ENCODE data around the gene MED22.
"Not testable (repeated sequence)": the region's sequence is repeated elsewhere in the genome, so short reads cannot be mapped to it uniquely, and the experiment has no call there.

Gene MED22

DNA sequence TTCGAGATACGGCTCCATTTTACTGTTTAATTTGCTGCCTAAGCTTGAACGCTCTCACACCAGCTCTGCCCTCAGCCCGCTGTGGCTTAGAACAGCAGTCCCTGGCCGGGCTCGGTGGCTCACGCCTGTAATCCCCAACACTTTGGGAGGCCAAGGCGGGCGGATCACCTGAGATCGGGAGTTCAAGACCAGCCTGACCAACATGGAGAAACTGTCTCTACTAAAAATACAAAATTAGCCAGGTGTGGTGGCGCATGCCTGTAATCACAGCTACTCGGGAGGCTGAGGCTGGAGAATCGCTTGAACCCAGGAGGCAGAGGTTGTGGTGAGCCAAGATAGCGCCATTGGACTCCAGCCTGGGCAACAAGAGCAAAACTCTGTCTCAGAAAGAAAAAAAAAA is 29.3 kb upstream of the MED22 start:
- not testable (repeated sequence) for DNase-seq (ENCODE audit: low read depth in 1 of 2, low spot score in 1 of 2)

DNA sequence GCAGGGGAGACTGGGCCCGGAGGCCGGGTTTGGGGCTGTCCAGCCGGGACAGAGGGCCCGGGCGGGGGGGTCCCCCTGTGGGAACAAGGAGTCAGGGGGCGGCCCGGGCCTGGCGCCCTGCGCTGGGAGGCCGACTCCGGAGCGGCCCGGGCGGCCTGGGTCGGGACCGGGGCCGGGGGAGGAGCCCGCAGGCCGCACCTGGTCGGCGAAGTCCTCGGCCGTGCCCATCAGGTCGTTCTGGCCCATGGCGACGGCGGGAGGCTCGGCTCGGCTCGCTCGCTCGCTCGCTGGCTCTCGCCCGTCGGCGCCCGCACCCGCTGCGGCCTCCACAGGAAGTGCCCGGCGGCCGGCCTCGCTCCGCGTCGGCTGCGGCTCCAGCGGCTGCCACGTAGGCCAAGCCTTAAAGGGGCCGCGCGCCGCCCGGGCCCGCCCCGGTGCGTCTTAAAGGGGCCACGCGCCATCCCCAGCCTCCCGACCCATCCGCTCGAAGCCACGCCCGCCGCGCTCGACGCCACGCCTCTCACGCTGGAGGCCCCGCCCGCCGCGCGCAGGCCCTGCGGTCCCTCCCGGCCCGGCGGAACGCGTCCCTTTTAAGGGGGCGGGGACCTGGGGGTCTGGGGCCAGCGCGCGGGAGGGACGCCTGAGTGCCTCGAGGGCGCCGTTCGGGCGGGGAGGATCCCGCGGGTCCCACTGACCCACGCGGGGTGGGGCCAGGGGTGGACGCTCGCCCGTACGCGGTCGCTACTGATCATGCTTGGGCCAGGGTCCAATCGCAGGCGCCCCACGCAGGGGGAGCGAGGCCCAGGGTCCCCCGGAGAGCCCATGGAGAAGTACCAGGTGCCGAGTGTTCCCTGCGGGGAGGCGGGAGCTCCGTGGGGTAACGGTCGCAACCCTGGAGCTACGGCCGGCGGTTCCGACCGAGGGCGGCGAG is 28.1 kb upstream of the MED22 start, which contains the start of the genes STKLD1 and SURF4:
STKLD1 (plus strand) TSS at position 643 of the 931 bp plus-strand sequence; CDS start at position 751, 108 bp downstream.
SURF4 (minus strand) TSS at position 337 of the 931 bp plus-strand sequence; CDS start at position 246, 91 bp downstream.
- DNase-seq (ENCODE audit: low read depth in 1 of 2, low spot score in 1 of 2), result peak; percentile 94 to 98

- DNase-seq (ENCODE audit: low read depth in 1 of 2, low spot score in 1 of 2), result no peak
These were observed 27.3 kb upstream of the MED22 start for GRCh38 chr9:133375116-133375723.

GRCh38 chr9:133374612-133375115 is 26.7 kb upstream of the MED22 start:
- DNase-seq (ENCODE audit: low read depth in 1 of 2, low spot score in 1 of 2), result no peak

DNA sequence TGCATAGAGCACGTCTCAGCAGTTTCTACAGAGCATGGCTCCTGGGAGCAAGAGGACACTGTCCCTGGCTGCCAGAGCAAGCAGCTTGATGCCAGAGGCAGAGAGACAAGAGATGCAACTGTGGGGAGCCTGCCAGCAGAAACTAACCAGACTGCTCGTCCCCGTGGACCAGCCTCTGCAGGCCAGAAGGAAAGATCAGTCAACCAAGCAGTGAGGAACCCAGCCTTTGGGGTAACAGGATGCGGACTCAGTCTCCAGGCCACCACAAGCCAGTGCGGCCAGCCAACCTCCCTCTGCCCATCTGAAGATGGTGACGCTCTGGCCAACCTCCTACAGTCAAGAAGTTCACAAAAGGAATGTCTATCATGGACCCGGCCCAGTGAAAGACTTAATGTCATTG is 24.2 kb upstream of the MED22 start:
- no peak for DNase-seq (ENCODE audit: low read depth in 1 of 2, low spot score in 1 of 2)

- peak in 1 of 2 donors; percentile 40 for DNase-seq (ENCODE audit: low read depth in 1 of 2, low spot score in 1 of 2)
These were observed 23.4 kb upstream of the MED22 start for GRCh38 chr9:133371261-133371711.

DNA sequence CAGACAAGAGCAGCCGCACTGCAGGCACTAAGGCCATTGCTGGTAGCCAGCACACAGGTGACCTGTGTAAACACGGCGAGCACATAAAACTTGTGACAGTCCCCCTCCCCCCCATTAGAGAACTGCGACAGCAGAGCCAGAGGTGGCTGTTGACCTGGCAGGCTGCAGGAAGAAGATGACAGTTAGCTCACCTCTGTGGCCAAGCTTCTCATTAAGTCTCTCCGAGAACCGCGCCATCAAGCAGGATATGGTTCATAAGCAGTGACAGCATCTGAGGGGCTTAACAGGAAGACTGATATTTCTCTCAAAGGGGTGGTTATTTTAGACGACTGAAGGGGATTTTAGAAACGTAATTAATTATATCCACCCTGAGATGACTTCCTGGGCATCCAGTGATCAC is 22.8 kb upstream of the MED22 start:
- DNase-seq (ENCODE audit: low read depth in 1 of 2, low spot score in 1 of 2), result no peak

GRCh38 chr9:133369933-133370332 is 22.0 kb upstream of the MED22 start:
- no peak for DNase-seq (ENCODE audit: low read depth in 1 of 2, low spot score in 1 of 2)

DNA sequence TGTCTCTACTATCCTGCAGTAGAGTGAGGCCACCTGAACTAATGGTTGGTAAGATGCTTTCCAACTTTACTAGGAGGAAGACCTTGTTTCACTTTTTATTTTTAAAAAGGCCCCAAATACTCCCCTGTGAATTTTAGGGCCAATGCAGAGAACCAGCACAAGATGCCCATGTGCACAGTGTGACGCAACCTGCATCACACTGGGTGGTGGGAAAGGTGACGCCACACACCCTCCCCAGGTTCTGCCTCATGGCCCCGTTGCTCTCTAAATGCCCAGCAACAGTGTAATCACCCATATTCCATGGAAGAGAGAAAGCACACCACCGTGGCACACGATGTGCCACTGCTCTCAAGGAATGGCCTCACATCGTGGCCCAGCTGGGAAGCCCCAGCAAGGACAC is 21.5 kb upstream of the MED22 start:
- DNase-seq (ENCODE audit: low read depth in 1 of 2, low spot score in 1 of 2), result no peak

GRCh38 chr9:133368249-133368881 is 20.4 kb upstream of the MED22 start:
- DNase-seq (ENCODE audit: low read depth in 1 of 2, low spot score in 1 of 2), result no peak

- no peak for DNase-seq (ENCODE audit: low read depth in 1 of 2, low spot score in 1 of 2)
These were observed 19.8 kb upstream of the MED22 start for GRCh38 chr9:133367778-133368177.

DNA sequence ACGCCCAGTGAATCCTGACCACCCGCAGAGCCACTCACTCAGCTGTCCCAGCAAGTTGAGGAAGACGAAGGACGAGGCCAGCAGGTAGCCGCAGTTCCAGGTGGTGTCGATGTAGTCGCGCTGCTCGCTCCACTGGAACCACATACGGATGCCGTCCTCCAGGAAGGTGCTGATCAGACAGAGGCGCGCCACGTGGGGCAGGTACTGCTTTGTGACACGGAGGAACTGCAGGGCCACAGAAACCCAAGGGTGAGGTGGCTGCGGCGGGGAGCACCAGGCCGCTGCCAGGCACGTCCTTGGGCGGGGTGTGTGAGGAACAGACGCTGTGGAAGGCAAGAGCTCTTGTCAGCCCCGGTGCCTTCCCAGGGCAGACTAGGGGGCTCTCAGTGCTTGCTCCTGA is 19.3 kb upstream of the MED22 start:
- no peak for DNase-seq (ENCODE audit: low read depth in 1 of 2, low spot score in 1 of 2)

GRCh38 chr9:133366435-133366834 is 18.5 kb upstream of the MED22 start:
- DNase-seq (ENCODE audit: low read depth in 1 of 2, low spot score in 1 of 2), result no peak

DNA sequence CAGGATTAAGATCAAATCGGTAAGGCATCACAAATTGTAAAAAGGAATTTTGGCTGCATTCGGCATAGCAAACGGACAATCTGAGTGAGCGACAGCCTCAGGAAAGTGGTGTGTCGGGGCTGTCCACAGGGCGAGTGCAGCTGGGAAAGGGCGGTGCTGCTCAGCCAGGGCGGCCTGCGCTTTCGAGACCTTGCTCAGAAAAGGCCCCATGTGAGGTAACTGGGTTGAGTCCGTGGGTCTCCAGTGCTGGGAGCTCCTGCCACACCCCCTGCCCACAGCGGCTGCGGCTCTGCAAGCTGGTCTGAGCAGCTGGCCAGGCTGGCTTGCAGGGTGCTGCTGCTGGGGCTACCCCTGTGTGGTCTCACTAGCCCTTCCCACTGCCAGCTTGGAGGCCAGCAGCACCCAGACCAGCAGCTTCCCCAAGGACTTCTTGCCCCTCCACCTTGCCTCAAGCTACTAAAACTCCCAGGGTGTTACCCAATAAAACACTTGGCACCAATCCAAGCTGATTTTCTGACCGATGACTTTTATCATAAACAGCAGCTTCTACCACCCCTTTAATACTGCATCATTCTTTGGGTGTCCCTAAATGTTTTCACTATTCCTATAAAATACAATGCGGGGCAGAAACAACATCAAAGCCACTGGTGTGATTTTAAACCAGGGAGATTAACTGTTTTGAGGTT is 14.6 kb upstream of the MED22 start:
- DNase-seq (ENCODE audit: low read depth in 1 of 2, low spot score in 1 of 2), result no peak

GRCh38 chr9:133361507-133362092 is 13.7 kb upstream of the MED22 start:
- DNase-seq (ENCODE audit: low read depth in 1 of 2, low spot score in 1 of 2), result no peak

DNA sequence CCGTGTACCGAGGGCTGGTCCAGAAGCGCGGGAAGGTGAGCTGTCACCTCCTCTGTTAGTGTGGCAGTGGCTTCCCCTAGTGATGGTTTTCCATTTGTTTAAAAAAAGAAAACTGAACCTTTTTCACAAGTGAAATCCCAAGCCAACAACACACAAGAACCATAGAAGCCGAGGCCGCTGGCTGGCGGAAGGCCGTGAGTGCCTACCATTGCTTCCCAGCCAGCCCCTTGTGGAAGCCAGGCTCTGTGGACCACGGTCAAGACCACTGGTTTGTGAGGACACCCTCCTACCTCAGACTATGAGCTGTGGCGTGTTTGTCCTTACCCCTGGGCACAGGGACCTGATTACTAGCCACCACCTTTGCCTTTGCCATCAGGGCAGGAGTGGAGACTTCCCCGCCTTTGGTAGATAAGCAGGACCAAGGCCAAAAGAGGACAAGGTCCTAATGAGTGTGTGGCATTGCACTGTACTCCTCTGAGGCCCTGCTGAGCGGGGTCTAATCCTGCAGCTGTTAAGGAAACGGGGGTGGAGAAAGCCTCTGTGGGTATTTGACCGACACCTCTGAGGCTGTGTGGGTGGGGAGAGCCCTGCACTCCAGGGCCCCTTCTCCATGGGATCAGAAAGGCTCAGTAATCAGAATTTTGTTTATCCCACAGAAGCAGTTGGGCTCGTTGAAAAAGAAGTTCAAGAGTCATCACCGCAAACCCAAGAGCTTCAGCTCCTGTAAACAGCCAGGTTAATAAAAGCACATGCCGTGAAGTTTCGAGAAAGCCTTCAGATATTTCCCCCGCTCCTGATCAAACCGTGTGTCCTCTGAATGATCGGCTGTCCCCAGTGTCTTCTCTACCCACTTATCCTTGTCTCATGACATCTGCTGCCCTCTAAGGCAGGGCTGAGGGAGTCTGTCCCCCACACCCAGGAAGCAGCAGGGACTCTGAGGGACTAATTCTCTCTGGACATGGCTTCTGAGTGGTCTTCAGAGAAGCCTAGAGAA is 12.8 kb upstream of the MED22 start:
- DNase-seq (ENCODE audit: low read depth in 1 of 2, low spot score in 1 of 2), result no peak

DNA sequence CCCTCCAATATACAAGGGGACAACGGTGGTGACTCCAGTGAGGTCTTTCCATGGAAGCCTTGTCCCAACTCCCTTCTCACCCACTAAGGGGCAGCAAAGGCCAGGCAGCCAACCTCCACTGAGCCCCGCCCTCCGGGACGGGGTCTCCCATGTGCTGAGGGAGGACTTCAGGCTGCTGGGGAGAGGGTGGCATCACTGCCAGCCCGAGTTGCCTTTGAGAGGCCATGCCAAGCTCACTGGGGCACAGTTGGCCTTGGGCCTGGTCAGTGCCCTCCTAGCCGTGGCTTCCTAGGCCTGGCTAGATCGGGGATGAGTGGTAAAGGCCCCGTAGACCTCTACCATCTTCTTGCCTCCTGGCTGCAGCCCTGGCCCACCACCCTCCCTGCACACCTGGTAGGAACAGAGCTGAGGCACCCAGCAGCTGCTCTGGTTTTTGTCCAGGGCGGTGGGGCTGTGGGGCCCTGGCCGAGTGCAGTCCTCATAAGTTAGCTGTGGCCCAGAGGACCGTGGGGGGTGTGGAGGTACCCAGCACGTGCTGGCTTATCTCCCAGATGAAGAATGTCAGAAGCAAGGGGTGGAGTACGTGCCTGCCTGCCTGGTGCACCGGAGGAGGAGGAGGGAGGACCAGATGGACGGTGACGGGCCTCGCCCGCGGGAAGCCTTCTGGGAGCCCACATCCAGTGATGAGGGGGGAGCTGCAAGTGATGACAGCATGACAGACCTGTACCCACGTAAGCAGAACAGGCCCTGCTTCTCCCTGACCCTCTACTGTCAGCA is 11.7 kb upstream of the MED22 start:
- DNase-seq (ENCODE audit: low read depth in 1 of 2, low spot score in 1 of 2), result no peak

DNA sequence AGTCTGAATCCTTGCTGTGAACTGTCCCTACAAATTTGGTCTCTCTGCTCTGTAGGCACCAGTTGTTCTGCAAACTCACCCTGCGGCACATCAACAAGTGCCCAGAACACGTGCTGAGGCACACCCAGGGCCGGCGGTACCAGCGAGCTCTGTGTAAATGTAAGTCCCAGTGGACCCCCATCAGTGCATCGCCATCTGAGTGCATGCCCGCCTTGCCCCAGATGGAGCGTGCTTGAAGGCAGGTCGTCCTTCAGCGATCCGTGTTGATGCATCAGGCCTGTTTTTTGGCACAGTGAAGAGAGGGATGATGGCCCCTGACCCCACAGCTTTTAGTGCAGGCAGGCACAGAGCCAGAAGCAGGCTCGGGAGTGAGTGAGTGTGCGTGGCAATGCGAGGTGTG is 9.7 kb upstream of the MED22 start:
- no peak for DNase-seq (ENCODE audit: low read depth in 1 of 2, low spot score in 1 of 2)
